ENCODE results near the gene KPNA1.
"Not testable (repeated sequence)": the region's sequence is repeated elsewhere in the genome, so short reads cannot be mapped to it uniquely, and the experiment has no call there.

Gene KPNA1

GRCh38 chr3:122443762-122444490 lies 70.8 kb downstream of the KPNA1 start:
- not testable (repeated sequence) for H3K27ac Mint-ChIP-seq; H3K4me3 Mint-ChIP-seq; H3K27me3 Mint-ChIP-seq; H3K4me1 Mint-ChIP-seq (ENCODE audit: low read depth); DNase-seq; H3K9me3 Mint-ChIP-seq
- peaks cover 99% of the 10 kb centered on the region for H3K36me3 Mint-ChIP-seq (ENCODE audit: low read depth)

DNA sequence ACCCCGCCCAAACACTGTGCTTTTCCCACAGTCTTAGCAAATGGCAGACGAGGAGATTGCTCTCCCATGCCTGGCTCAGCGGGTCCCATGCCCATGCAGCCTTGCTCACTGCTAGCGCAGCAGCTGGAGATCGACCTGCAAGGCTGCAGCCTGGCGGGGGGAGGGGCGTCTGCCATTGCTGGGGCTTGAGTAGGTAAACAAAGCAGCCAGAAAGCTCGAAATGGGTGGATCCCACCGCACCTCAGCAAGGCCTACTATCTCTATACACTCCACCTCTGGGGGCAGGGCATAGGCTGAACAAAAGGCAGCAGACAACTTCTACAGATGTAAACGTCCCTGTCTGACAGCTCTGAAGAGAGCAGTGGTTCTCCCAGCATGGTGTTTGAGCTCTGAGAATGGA lies 71.6 kb downstream of the KPNA1 start:
- Mint-ChIP-seq H3K4me3 (no peak overlapping the region), H3K27ac (no peak overlapping the region), H3K4me1 (ENCODE audit: low read depth) (peaks cover 4% of the 10 kb centered on the region), H3K27me3 (no peaks in the 10 kb centered on the region), H3K9me3 (peaks cover 4% of the 10 kb centered on the region), H3K36me3 (ENCODE audit: low read depth) (peaks cover 100% of the 10 kb centered on the region)
- DNase-seq: no peak

- Mint-ChIP-seq H3K4me1 (ENCODE audit: low read depth) (no peaks in the 10 kb centered on the region), H3K36me3 (ENCODE audit: low read depth) (peaks cover 96% of the 10 kb centered on the region), H3K4me3 (no peak overlapping the region), H3K27ac (no peak overlapping the region), H3K27me3 (no peaks in the 10 kb centered on the region), H3K9me3 (peaks cover 4% of the 10 kb centered on the region)
- no peak for DNase-seq
These were observed 78.8 kb downstream of the KPNA1 start for GRCh38 chr3:122435950-122436349.

- DNase-seq: no peak
- peak overlapping the region; percentile 40 for H3K27ac Mint-ChIP-seq
- no peaks in the 10 kb centered on the region for H3K27me3 Mint-ChIP-seq
- peaks cover 95% of the 10 kb centered on the region for H3K36me3 Mint-ChIP-seq (ENCODE audit: low read depth)
- peaks cover 28% of the 10 kb centered on the region for H3K4me1 Mint-ChIP-seq (ENCODE audit: low read depth)
- H3K9me3 Mint-ChIP-seq: peaks cover 9% of the 10 kb centered on the region
- no peak overlapping the region for H3K4me3 Mint-ChIP-seq
These were observed 84.4 kb downstream of the KPNA1 start for GRCh38 chr3:122430371-122430770.

DNA sequence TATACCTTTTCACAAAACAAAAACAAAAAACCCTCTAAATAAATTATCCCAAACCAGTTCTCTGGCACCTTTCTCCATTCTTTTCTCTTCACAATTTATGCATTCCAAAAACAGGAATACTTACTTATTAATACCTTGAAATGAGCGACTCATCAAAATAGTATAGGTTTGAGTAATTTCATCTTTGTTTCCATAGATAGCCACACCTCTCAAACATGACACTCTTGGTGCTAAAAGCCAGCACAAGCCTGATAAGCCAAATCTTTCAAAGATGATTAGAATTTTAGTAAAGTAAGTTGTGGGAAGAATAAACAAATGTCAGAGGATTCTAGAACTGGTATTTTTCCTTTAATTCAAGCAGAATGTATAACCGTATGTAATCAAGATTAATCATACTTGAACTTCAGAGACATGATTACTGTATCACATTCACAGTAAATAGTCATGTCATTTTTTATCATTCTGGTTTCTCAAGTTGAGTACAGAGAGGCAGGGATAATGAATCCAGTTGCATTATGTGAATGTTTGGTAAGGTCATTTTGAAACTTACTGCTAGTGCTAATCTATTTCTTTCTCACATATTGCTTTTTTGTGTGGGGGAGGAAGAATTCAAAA lies 86.8 kb downstream of the KPNA1 start:
- peaks cover 33% of the 10 kb centered on the region for H3K4me1 Mint-ChIP-seq (ENCODE audit: low read depth)
- H3K36me3 Mint-ChIP-seq (ENCODE audit: low read depth): peaks cover 96% of the 10 kb centered on the region
- DNase-seq: no peak
- H3K9me3 Mint-ChIP-seq: peaks cover 9% of the 10 kb centered on the region
- peak overlapping the region; percentile 93 for H3K27ac Mint-ChIP-seq
- no peak overlapping the region for H3K4me3 Mint-ChIP-seq
- H3K27me3 Mint-ChIP-seq: no peaks in the 10 kb centered on the region

- Mint-ChIP-seq H3K9me3 (no peaks in the 10 kb centered on the region), H3K36me3 (ENCODE audit: low read depth) (peaks cover 75% of the 10 kb centered on the region), H3K27ac (peak overlapping the region; percentile 63), H3K27me3 (no peaks in the 10 kb centered on the region), H3K4me3 (no peak overlapping the region), H3K4me1 (ENCODE audit: low read depth) (peaks cover 30% of the 10 kb centered on the region)
- DNase-seq: no peak
These were observed 92.9 kb downstream of the KPNA1 start for GRCh38 chr3:122421836-122422235.

DNA sequence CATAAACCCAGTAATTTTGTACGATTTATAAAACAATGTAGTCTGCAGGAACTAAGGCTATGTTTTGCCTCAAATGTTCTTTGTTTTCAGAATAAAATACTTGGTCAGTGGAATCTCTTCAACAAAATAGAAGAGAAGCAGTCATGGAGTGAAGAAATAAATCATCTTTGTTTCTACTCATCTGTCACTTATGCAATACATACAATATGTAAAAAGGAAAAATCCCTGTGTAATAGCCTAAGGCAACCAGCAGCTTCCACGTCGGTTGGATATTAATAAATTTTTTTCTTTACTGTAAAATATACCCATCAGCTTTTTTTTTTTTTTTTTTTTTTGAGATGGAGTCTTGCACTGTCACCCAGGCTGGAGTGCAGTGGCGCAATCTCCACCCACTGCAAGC lies 93.6 kb downstream of the KPNA1 start:
- Mint-ChIP-seq H3K9me3 (no peaks in the 10 kb centered on the region), H3K4me1 (ENCODE audit: low read depth) (peaks cover 31% of the 10 kb centered on the region), H3K36me3 (ENCODE audit: low read depth) (peaks cover 75% of the 10 kb centered on the region), H3K27me3 (no peaks in the 10 kb centered on the region), H3K27ac (no peak overlapping the region), H3K4me3 (no peak overlapping the region)
- no peak for DNase-seq

GRCh38 chr3:122416966-122417365 lies 97.8 kb downstream of the KPNA1 start:
- DNase-seq: no peak
- H3K27ac Mint-ChIP-seq: peak overlapping the region; percentile 99
- no peaks in the 10 kb centered on the region for H3K9me3 Mint-ChIP-seq
- peaks cover 58% of the 10 kb centered on the region for H3K4me1 Mint-ChIP-seq (ENCODE audit: low read depth)
- H3K27me3 Mint-ChIP-seq: no peaks in the 10 kb centered on the region
- H3K4me3 Mint-ChIP-seq: peak overlapping the region; percentile 94
- peaks cover 74% of the 10 kb centered on the region for H3K36me3 Mint-ChIP-seq (ENCODE audit: low read depth)

- peak within 1 kb of the TSS; percentile 94 for H3K4me3 Mint-ChIP-seq
- no peaks in the 10 kb centered on the region for H3K9me3 Mint-ChIP-seq
- peak within 1 kb of the TSS; percentile 99 for H3K27ac Mint-ChIP-seq
- peaks cover 57% of the 10 kb centered on the region for H3K4me1 Mint-ChIP-seq (ENCODE audit: low read depth)
- DNase-seq: peak; percentile 99
- peaks cover 71% of the 10 kb centered on the region for H3K36me3 Mint-ChIP-seq (ENCODE audit: low read depth)
- no peaks in the 10 kb centered on the region for H3K27me3 Mint-ChIP-seq
These were observed 98.7 kb downstream of the KPNA1 start, which contains the start of gene WDR5B for GRCh38 chr3:122415762-122416654. Gene WDR5B (minus strand): TSS chr3:122416062. CDS start chr3:122415528, 534 bp downstream.

DNA sequence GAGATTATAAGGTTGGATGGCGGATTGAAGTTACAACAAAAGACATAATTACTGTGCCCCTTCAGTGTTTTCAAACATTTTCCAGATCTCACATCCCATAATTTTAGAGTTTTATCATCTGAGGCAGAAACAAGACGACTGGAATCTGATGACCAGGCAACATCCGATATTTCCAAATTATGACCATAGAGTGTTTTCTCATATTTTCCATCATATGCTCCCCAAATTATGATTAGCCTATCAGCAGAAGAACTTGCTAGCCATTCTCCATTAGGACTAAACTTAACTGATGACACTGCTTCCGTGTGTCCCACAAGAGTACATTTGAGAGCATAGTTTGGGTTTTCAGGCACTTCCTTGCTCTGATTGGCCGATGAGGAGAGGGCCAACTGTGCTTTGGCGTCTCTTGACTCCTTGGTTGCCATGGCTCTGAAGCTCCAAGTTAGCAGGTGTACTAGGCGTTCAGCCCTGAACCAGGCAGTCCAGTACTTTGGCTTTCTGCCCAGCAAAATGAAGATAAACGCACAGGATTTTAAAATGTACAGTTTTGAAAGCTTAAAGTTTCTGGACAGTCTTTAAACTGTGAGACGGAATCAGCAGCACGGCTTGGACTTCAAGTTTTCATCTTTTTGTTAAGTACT lies 99.5 kb downstream of the KPNA1 start:
- Mint-ChIP-seq H3K4me3 (peak overlapping the region; percentile 94), H3K27me3 (no peaks in the 10 kb centered on the region), H3K9me3 (no peaks in the 10 kb centered on the region), H3K36me3 (ENCODE audit: low read depth) (peaks cover 73% of the 10 kb centered on the region), H3K4me1 (ENCODE audit: low read depth) (peaks cover 60% of the 10 kb centered on the region), H3K27ac (peak overlapping the region; percentile 99)
- DNase-seq: peak; percentile 44

- H3K4me1 Mint-ChIP-seq (ENCODE audit: low read depth): peaks cover 61% of the 10 kb centered on the region
- peak overlapping the region; percentile 99 for H3K27ac Mint-ChIP-seq
- no peak for DNase-seq
- peak overlapping the region; percentile 94 for H3K4me3 Mint-ChIP-seq
- no peaks in the 10 kb centered on the region for H3K27me3 Mint-ChIP-seq
- no peaks in the 10 kb centered on the region for H3K9me3 Mint-ChIP-seq
- H3K36me3 Mint-ChIP-seq (ENCODE audit: low read depth): peaks cover 77% of the 10 kb centered on the region
These were observed 100.3 kb downstream of the KPNA1 start for GRCh38 chr3:122414391-122414790.

DNA sequence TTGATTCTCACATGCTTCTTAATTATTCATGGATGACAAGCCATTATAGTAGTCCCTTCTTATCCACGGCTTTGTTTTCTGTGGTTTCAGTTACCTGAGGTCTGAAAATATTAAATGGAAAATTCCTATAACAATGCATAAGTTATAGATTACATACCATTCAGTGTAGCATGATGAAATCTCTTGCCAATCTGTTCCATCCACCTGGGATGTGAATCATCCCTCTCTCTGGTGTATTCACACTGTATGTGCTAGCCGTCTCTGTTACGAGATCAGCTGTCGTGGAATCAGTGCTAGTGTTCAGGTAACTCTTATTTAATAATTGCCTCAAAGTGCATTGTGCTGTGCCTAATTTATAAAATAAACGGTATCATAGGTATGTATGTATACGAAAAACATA lies 104.1 kb downstream of the KPNA1 start:
- DNase-seq: no peak
- Mint-ChIP-seq H3K36me3 (ENCODE audit: low read depth) (peaks cover 95% of the 10 kb centered on the region), H3K27me3 (no peaks in the 10 kb centered on the region), H3K4me3 (no peak overlapping the region), H3K9me3 (no peaks in the 10 kb centered on the region), H3K27ac (peak overlapping the region; percentile 61), H3K4me1 (ENCODE audit: low read depth) (peaks cover 60% of the 10 kb centered on the region)

- no peaks in the 10 kb centered on the region for H3K27me3 Mint-ChIP-seq
- no peak for DNase-seq
- peak overlapping the region; percentile 84 for H3K27ac Mint-ChIP-seq
- no peaks in the 10 kb centered on the region for H3K9me3 Mint-ChIP-seq
- peaks cover 57% of the 10 kb centered on the region for H3K4me1 Mint-ChIP-seq (ENCODE audit: low read depth)
- peaks cover 97% of the 10 kb centered on the region for H3K36me3 Mint-ChIP-seq (ENCODE audit: low read depth)
- no peak overlapping the region for H3K4me3 Mint-ChIP-seq
These were observed 104.6 kb downstream of the KPNA1 start for GRCh38 chr3:122410111-122410510.

DNA sequence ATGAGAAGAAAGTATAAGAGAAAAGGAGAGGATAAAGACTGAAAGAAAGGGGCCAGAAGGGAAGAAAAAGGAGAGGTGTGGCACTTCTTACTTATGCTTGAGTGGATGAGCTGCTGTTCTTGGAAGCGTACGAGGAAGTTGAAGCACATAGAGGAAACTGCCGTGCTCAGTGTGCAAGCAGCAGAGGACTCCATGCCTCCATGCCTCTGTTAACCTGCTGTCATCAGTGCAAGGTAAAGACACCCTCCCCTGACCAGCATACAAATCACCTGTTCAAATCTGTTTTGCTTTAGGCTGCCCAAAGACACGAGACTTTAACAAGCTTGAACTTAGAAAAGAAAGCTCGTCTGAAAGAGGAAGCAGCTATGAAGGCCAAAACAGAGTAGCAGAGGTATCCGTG lies 105.3 kb downstream of the KPNA1 start:
- H3K4me3 Mint-ChIP-seq: no peak overlapping the region
- H3K27ac Mint-ChIP-seq: peak overlapping the region; percentile 84

More for the DNA sequence above, 105.3 kb downstream of the KPNA1 start:
- Mint-ChIP-seq H3K36me3 (ENCODE audit: low read depth) (peaks cover 97% of the 10 kb centered on the region), H3K4me1 (ENCODE audit: low read depth) (peaks cover 50% of the 10 kb centered on the region), H3K9me3 (no peaks in the 10 kb centered on the region), H3K27me3 (no peaks in the 10 kb centered on the region)
- DNase-seq: no peak

All from activated T-cell treated with anti-CD3 and anti-CD28 coated beads, Interleukin-2, amount 50 U/mL, for 24 hours (primary cell).